Measurements from ENCODE around the gene JAZF1.

JAZF1 gene

GRCh38 chr7:27900006-27900405, 280.6 kb downstream of the JAZF1 start:
- Histone ChIP-seq H3K27me3 (ENCODE audit: insufficient read depth, poor library complexity, severe bottlenecking) (no peaks in the 10 kb centered on the region), H3K4me3 (replicated peaks; ENCODE audit: insufficient read depth, low read length) (no peak overlapping the region), H3K27ac (replicated peaks) (no peak overlapping the region)
- no peak for TF ChIP-seq POLR2AphosphoS5 (IDR thresholded peaks at IDR 0.05; ENCODE audit: low read depth)
- TF ChIP-seq SPI1 (IDR thresholded peaks at IDR 0.05; ENCODE audit: borderline replicate concordance, low read depth) = no peak
- TF ChIP-seq GABPA (IDR thresholded peaks at IDR 0.05; ENCODE audit: low read depth) = no peak
- no peak for TF ChIP-seq REST (IDR thresholded peaks at IDR 0.05; ENCODE audit: insufficient replicate concordance, low read depth)
- no peak for TF ChIP-seq CTCF (IDR thresholded peaks at IDR 0.05; ENCODE audit: insufficient read depth, low read length)
- no peak for DNase-seq (ENCODE audit: low read depth in 1 of 2, low spot score in 1 of 2)

GRCh38 chr7:27899601-27900000, 281.0 kb downstream of the JAZF1 start:
- no peak for DNase-seq (ENCODE audit: low read depth in 1 of 2, low spot score in 1 of 2)
- TF ChIP-seq CTCF (IDR thresholded peaks at IDR 0.05; ENCODE audit: insufficient read depth, low read length) (no peak), POLR2AphosphoS5 (IDR thresholded peaks at IDR 0.05; ENCODE audit: low read depth) (no peak), GABPA (IDR thresholded peaks at IDR 0.05; ENCODE audit: low read depth) (no peak), SPI1 (IDR thresholded peaks at IDR 0.05; ENCODE audit: borderline replicate concordance, low read depth) (no peak), REST (IDR thresholded peaks at IDR 0.05; ENCODE audit: insufficient replicate concordance, low read depth) (no peak)
- Histone ChIP-seq H3K27ac (replicated peaks) (no peak overlapping the region), H3K4me3 (replicated peaks; ENCODE audit: insufficient read depth, low read length) (no peak overlapping the region), H3K27me3 (ENCODE audit: insufficient read depth, poor library complexity, severe bottlenecking) (no peaks in the 10 kb centered on the region)

GRCh38 chr7:27897441-27897847, 283.2 kb downstream of the JAZF1 start:
- Histone ChIP-seq H3K4me3 (replicated peaks; ENCODE audit: insufficient read depth, low read length) (no peak overlapping the region), H3K27me3 (ENCODE audit: insufficient read depth, poor library complexity, severe bottlenecking) (no peaks in the 10 kb centered on the region), H3K27ac (replicated peaks) (no peak overlapping the region)
- no peak for TF ChIP-seq POLR2AphosphoS5 (IDR thresholded peaks at IDR 0.05; ENCODE audit: low read depth)
- no peak for TF ChIP-seq SPI1 (IDR thresholded peaks at IDR 0.05; ENCODE audit: borderline replicate concordance, low read depth)
- no peak for TF ChIP-seq GABPA (IDR thresholded peaks at IDR 0.05; ENCODE audit: low read depth)
- no peak for TF ChIP-seq REST (IDR thresholded peaks at IDR 0.05; ENCODE audit: insufficient replicate concordance, low read depth)
- no peak for DNase-seq (ENCODE audit: low read depth in 1 of 2, low spot score in 1 of 2)

All from HL-60 (cell line).